H9 (cell line): ENCODE results near the gene PPTC7. TPM values are rescaled to one million over a fixed set of nuclear protein-coding genes. Genes with fewer than 3 reads are reported as not detected.

Experiments used
- DNase-seq: peaks from one replicate; pipeline ENCODE4 v3.0.0-alpha.2; 2017
- H2AFZ ChIP-seq: one replicate; pipeline ENCODE4 v1.6.1; 2013; ENCODE audit warnings: mild to moderate bottlenecking, low read length, control low read depth, moderate library complexity
- H2AK5ac ChIP-seq: 2 replicates; pipeline ENCODE4 v1.6.1; 2013; ENCODE audit warnings: low read length, control low read depth, mixed read lengths; ENCODE audit not compliant: insufficient read length
- H2BK120ac ChIP-seq: one replicate; pipeline ENCODE4 v1.6.1; 2013; ENCODE audit warnings: low read depth, mild to moderate bottlenecking, low read length, control low read depth, inconsistent platforms; ENCODE audit not compliant: poor library complexity, severe bottlenecking
- H2BK12ac ChIP-seq: 2 replicates; pipeline ENCODE4 v1.6.1; 2013; ENCODE audit warnings: low read length, control low read depth, mixed read lengths, low read depth; ENCODE audit not compliant: insufficient read length
- H2BK15ac ChIP-seq: 2 replicates; pipeline ENCODE4 v1.6.1; 2013; ENCODE audit warnings: low read depth, low read length, control low read depth
- H2BK20ac ChIP-seq: one replicate; pipeline ENCODE4 v1.6.1; 2013; ENCODE audit warnings: low read depth, mild to moderate bottlenecking, low read length, control low read depth, inconsistent platforms; ENCODE audit not compliant: poor library complexity, severe bottlenecking
- H2BK5ac ChIP-seq: 2 replicates; pipeline ENCODE4 v1.6.1; 2013; ENCODE audit warnings: low read length, control low read depth, mixed read lengths; ENCODE audit not compliant: insufficient read length
- H3K14ac ChIP-seq: 2 replicates; pipeline ENCODE4 v1.6.1; 2013; ENCODE audit warnings: low read length, control low read depth; ENCODE audit not compliant: insufficient read depth
- H3K18ac ChIP-seq: 2 replicates; pipeline ENCODE4 v1.6.1; 2013; ENCODE audit warnings: low read depth, mild to moderate bottlenecking, mixed read lengths, low read length, control low read depth; ENCODE audit not compliant: insufficient read length
- H3K23ac ChIP-seq: 2 replicates; pipeline ENCODE4 v1.6.1; 2013; ENCODE audit warnings: low read length, control low read depth, mixed read lengths, low read depth; ENCODE audit not compliant: insufficient read length
- H3K23me2 ChIP-seq: 2 replicates; pipeline ENCODE4 v1.6.1; 2013; ENCODE audit warnings: low read depth, mild to moderate bottlenecking, mixed read lengths, low read length, control low read depth; ENCODE audit not compliant: insufficient read length, poor library complexity, severe bottlenecking
- H3K27ac ChIP-seq: 2 replicates; pipeline ENCODE4 v1.5.1; 2013; ENCODE audit warnings: low read length, control low read depth, mixed read lengths, low read depth; ENCODE audit not compliant: insufficient read length
- H3K27me3 ChIP-seq: 2 replicates; pipeline ENCODE4 v1.6.1; 2013; ENCODE audit warnings: low read length, control low read depth, inconsistent platforms; ENCODE audit not compliant: insufficient read depth
- H3K4ac ChIP-seq: 2 replicates; pipeline ENCODE4 v1.6.1; 2013; ENCODE audit warnings: low read depth, mild to moderate bottlenecking, control low read depth, inconsistent platforms, low read length, moderate library complexity
- H3K4me1 ChIP-seq: 2 replicates; pipeline ENCODE4 v1.6.1; 2013; ENCODE audit warnings: low read length, control low read depth, inconsistent platforms; ENCODE audit not compliant: insufficient read depth
- H3K4me2 ChIP-seq: 2 replicates; pipeline ENCODE4 v1.6.1; 2013; ENCODE audit warnings: low read length, control low read depth, mixed read lengths; ENCODE audit not compliant: insufficient read length, insufficient read depth
- H3K56ac ChIP-seq: 2 replicates; pipeline ENCODE4 v1.6.1; 2013; ENCODE audit warnings: low read depth, mild to moderate bottlenecking, mixed read lengths, low read length, control low read depth; ENCODE audit not compliant: insufficient read length
- H3K79me1 ChIP-seq: 2 replicates; pipeline ENCODE4 v1.6.1; 2013; ENCODE audit warnings: low read depth, mild to moderate bottlenecking, moderate library complexity, low read length, control low read depth, inconsistent platforms; ENCODE audit not compliant: insufficient read depth, poor library complexity, severe bottlenecking
- H3K79me2 ChIP-seq: 2 replicates; pipeline ENCODE4 v1.6.1; 2013; ENCODE audit warnings: low read length, control low read depth, inconsistent platforms; ENCODE audit not compliant: insufficient read depth
- H3K9ac ChIP-seq: 2 replicates; pipeline ENCODE4 v1.6.1; 2013; ENCODE audit warnings: low read length, control low read depth, mixed read lengths; ENCODE audit not compliant: insufficient read length; ENCODE audit errors: extremely low read depth
- H3K9me3 ChIP-seq: one replicate; pipeline ENCODE4 v1.6.1; 2013; ENCODE audit warnings: low read depth, low read length, inconsistent platforms; ENCODE audit not compliant: control insufficient read depth
- H3T11ph ChIP-seq: one replicate; pipeline ENCODE4 v1.6.1; 2013; ENCODE audit warnings: mild to moderate bottlenecking, low read length, control low read depth, inconsistent platforms
- H4K20me1 ChIP-seq: one replicate; pipeline ENCODE4 v1.6.1; 2013; ENCODE audit not compliant: control insufficient read depth, insufficient read length, insufficient read depth
- H4K5ac ChIP-seq: 2 replicates; pipeline ENCODE4 v1.6.1; 2013; ENCODE audit warnings: low read depth, mild to moderate bottlenecking, mixed read lengths, low read length, control low read depth; ENCODE audit not compliant: insufficient read length
- H4K8ac ChIP-seq: replicated peaks from 2 replicates; pipeline ENCODE4 v1.6.1; 2013; ENCODE audit warnings: low read length, control low read depth, mixed read lengths, low read depth; ENCODE audit not compliant: insufficient read length
- H4K91ac ChIP-seq: 2 replicates; pipeline ENCODE4 v1.6.1; 2013; ENCODE audit warnings: low read depth, mild to moderate bottlenecking, moderate library complexity, mixed read lengths, low read length, control low read depth; ENCODE audit not compliant: insufficient read length
- H3K27ac Mint-ChIP-seq, 3 experiments: 2 replicates in 2 of 3; 3 replicates in 1 of 3; pipeline ENCODE4 v1.8.0; 2020 to 2021; ENCODE audit warnings: mixed read lengths in 3 of 3, mild to moderate bottlenecking in 1 of 3, moderate library complexity in 1 of 3
- H3K27me3 Mint-ChIP-seq: 2 replicates; pipeline ENCODE4 v1.8.0; 2021; ENCODE audit warnings: low read depth, mild to moderate bottlenecking, moderate library complexity, mixed read lengths
- H3K36me3 Mint-ChIP-seq, 3 experiments: 2 replicates in 2 of 3; 3 replicates in 1 of 3; pipeline ENCODE4 v1.8.0; 2020 to 2021; ENCODE audit warnings: low read depth in 3 of 3, mixed read lengths in 3 of 3; ENCODE audit not compliant: insufficient read depth in 1 of 3
- H3K4me1 Mint-ChIP-seq, 2 experiments: 2 replicates each; pipeline ENCODE4 v1.8.0; 2020; ENCODE audit warnings: mixed read lengths in 2 of 2
- H3K4me3 Mint-ChIP-seq, 2 experiments: 2 replicates in 1 of 2; 3 replicates in 1 of 2; pipeline ENCODE4 v1.8.0; 2020 to 2021; ENCODE audit warnings: mild to moderate bottlenecking in 2 of 2, mixed read lengths in 2 of 2, moderate library complexity in 1 of 2
- H3K9me3 Mint-ChIP-seq, 2 experiments: 2 replicates in 1 of 2; 3 replicates in 1 of 2; pipeline ENCODE4 v1.8.0; 2020; ENCODE audit warnings: mild to moderate bottlenecking in 2 of 2, mixed read lengths in 2 of 2, moderate library complexity in 1 of 2
- CTCF ChIP-seq: fragments of 200-600 bp; sonication (generic); conservative IDR thresholded peaks from 3 replicates; pipeline ENCODE4 v1.8.0; 2021; ENCODE audit warnings: antibody characterized with exemption, mild to moderate bottlenecking
- WGBS: extraction: QIAGEN DNeasy Blood & Tissue Kit; methylation state at CpG from one replicate; pipeline ENCODE4 v1.1.7; 2013; ENCODE audit warnings: missing lambda C conversion rate, low lambda C conversion rate, mixed read lengths; ENCODE audit not compliant: insufficient read length; ENCODE audit errors: extremely low coverage; 5-methylcytosine and 5-hydroxymethylcytosine counted together
- total RNA-seq: library from RNA; stranded (reverse); gene quantifications from 2 replicates; pipeline ENCODE4 v1.2.1, GENCODE V29; 2021

PPTC7 gene
- total RNA-seq, 1 experiment from 2014 or later = 15.8 TPM

GRCh38 chr12:110615171-110615570 lies 32.1 kb upstream of the PPTC7 start:
- Histone ChIP-seq H3K79me2 (no peaks in the 10 kb centered on the region), H3K9ac (no peak overlapping the region), H3K23ac (no peak overlapping the region), H2AFZ (no peak overlapping the region), H3K4ac (no peak overlapping the region), H3K27ac (no peak overlapping the region), H3K9me3 (no peaks in the 10 kb centered on the region), H3K4me1 (no peaks in the 10 kb centered on the region), H3K56ac (no peak overlapping the region), H2BK15ac (no peak overlapping the region), H2BK5ac (no peak overlapping the region), H3K18ac (no peak overlapping the region), H4K20me1 (no peaks in the 10 kb centered on the region), H4K8ac (no peak overlapping the region), H3K23me2 (peaks cover 5% of the 10 kb centered on the region), H3K27me3 (no peaks in the 10 kb centered on the region), H2BK20ac (no peak overlapping the region), H2BK120ac (no peak overlapping the region), H3T11ph (no peak overlapping the region), H4K5ac (no peak overlapping the region), H4K91ac (no peak overlapping the region), H3K14ac (no peak overlapping the region), H3K4me2 (no peak overlapping the region), H3K79me1 (no peaks in the 10 kb centered on the region), H2BK12ac (no peak overlapping the region), H2AK5ac (no peak overlapping the region)
- Mint-ChIP-seq H3K27ac (no peak overlapping the region), H3K27me3 (no peaks in the 10 kb centered on the region), H3K4me1 (peaks cover 5 to 11% of the 10 kb centered on the region in 2 experiments), H3K9me3 (no peaks in the 10 kb centered on the region), H3K4me3 (peak overlapping the region in 1 of 2 experiments; percentile 67; a peak in 2 of 5 replicates), H3K36me3 (no peaks in the 10 kb centered on the region)
- WGBS = no CpG with 5 or more reads among the region's 8 CpGs
- no peak for TF ChIP-seq CTCF
- DNase-seq = no peak
